Hematopoietic multipotent progenitor cell treated with erythropoietin and hydrocortisone succinate and interleukin-3 and kit ligand, for 4 days (in vitro differentiated cells): ENCODE measurements around the gene ARRB1.
A peak's percentile ranks its signal among the peaks of the same experiment; 100 is the strongest.
"Not testable (repeated sequence)": the region's sequence is repeated elsewhere in the genome, so short reads cannot be mapped to it uniquely, and the experiment has no call there.

Experiments used
- DNase-seq: peaks from one replicate; pipeline ENCODE4 v3.0.0-alpha.2; 2015

Gene ARRB1

DNA sequence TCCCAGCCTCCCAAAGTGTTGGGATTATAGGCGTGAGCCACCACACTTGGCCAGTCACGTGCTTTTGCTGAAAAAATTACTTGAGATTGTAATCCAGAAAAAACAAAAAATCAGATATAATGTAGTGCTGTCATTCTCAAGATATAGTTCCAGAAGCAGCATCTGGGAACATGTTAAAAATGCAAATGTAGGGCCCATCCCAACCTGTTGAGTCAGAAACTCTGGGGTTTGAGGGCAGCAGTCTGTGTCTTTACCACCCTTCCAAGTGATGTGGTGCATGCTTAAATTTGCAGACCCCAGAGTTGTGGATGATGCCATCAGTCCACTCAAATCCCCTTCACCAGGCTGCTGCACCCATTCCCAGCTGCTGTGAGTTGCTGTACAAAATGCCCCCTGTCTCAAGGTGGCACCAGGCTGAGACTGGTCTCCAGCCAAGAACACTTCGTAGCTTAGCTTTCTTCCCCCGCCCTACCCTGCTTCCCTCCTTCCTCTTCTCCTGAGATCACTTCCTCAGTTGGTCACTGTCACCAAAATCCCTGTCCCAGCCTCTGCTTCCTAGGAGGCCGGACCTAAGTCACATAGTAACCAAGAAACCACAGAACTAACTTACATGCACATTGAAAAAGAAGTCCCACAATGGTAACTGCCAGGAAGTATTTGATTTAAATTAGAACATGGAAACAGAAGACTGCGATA, 18.2 kb upstream of the ARRB1 start:
- DNase-seq = peak; percentile 88

GRCh38 chr11:75366826-75367225, 15.4 kb upstream of the ARRB1 start:
- peak; percentile 56 for DNase-seq

DNA sequence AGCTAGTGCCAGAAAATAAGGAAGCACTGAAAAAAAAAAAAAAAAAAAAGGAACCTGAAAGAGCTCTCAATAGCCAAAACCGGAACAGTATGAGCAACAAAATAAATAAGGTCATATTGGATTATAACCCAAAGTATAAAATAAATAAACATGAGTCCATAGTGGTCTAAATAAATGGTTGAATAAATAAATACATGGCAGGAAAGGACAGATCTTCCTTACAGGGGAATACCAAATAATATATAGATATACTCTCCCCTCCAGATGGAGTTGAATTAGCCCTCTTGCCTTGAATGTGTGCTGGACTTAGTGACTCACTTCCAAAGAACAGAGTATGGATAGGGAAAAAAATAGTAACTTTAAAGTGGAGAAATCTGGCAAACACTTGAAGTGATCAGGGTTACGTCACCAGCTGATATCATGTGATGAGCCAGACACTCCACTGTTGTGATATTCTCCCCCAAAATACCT, 14.3 kb upstream of the ARRB1 start:
- peak; percentile 81 for DNase-seq

DNA sequence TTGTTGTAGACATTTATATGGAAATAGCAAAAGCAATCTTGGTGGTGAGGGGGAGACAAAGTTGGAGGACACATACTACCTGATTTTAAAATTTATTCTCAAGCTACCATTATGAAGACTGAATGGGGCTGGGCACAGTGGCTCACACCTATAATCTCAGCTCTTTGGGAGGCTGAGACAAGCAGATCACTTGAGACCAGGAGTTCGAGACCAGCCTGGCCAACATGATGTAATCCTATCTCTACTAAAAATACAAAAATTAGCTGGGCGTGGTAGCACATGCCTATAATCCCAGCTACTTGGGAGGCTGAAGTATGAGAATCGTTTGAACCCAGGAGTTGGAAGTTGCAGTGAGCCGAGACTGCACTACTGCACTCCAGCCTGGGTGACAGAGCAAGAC, 10.8 kb upstream of the ARRB1 start:
- not testable (repeated sequence) for DNase-seq

- no peak for DNase-seq
These were observed 5.2 kb upstream of the ARRB1 start for GRCh38 chr11:75356613-75357012.

DNA sequence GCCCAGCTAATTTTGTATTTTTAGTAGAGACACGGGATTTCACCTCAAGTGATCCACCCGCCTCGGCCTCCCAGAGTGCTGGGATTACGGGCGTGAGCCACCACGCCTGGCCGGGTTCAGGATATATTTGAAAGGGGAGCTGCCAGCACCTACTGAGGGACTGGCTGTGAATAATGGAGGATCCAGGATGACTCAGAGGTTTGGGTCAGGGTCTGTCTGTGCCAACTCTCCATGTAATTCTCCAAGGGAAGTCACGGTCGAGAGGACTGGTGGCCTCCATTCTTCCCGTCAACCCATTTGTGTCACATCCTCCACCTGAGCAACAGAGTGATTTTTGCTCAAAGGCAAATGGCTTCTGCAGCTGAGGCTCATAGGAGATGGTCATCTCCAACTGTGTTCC, 3.6 kb upstream of the ARRB1 start:
- no peak for DNase-seq

GRCh38 chr11:75352588-75353206, 1.2 kb upstream of the ARRB1 start:
- DNase-seq = peak; percentile 32

GRCh38 chr11:75351791-75352587, 528 bp upstream of the ARRB1 start:
- DNase-seq = peak; percentile 98

DNA sequence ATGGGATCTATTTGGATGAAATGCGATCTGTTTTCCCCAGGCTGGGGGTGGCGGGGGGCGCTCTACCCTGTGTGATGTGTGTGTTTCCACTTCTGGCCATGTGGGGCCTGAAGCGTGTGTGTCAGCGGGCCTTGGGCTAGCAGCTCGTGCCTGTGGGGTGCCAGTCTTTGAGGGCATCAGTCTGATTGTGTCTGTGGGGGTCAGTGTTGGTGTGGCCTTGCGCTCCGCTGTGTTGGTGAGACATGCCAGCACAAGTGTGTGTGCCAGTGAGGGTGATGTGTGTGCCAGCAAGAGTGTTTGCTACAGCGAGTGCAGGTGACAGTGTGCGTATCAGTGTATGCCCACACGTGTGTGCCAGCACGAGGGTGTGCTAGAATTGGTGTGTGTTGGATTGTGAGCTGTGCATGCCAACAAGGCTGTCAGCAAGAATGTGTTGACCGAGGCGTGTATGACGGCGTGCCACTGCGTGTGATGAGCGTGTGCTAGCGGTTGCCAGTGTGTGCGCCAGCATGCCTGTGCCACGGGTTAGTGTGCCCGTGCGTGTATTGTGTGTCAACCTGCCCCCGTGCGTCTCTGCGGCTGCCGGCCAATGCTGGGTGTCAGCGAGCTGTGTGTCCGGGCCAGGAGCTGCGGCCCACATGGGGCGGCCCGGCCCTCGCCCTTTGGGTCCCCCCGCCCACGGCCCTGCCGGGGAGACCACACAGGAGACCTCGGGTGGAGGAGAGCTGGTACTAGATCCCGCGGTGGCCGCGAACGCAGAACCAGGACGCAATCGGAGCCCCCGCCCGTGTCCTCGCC, 519 bp downstream of the ARRB1 start:
- peak; percentile 85 for DNase-seq

DNA sequence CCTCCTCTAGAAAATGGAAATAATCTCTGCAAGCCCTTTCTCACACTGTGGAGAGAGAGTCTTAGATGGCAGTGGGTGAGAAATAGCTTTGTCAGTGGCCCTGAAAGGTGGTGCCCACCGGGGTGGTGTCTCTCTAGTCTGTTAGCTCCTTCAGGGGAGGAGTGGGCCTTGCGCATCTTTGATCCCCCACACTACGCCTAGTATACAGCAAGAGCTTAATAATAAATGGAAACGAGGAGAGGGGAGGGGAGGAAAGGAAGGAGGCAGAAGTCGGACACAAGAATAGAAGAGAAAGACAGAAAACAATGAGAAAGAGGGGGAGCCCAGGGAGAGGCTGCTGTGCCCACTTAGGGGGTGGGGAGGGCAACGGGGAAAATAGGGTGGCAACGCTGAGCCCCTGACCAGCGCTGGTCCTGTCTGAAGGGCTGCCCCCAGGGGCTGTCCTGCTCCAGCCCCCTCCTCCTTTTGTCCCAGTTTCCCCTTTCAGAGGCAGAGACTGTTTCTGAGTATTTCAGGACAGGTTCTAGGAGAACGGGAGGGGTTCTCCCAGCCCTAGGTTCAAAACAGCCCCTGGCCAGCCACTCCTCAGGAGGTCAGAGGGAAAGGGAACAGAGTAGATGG, 1.2 kb downstream of the ARRB1 start:
- DNase-seq = no peak

GRCh38 chr11:75349521-75350116, 1.8 kb downstream of the ARRB1 start:
- DNase-seq = peak; percentile 38

- DNase-seq = peak; percentile 73
These were observed 3.5 kb downstream of the ARRB1 start for GRCh38 chr11:75347781-75348566.

DNA sequence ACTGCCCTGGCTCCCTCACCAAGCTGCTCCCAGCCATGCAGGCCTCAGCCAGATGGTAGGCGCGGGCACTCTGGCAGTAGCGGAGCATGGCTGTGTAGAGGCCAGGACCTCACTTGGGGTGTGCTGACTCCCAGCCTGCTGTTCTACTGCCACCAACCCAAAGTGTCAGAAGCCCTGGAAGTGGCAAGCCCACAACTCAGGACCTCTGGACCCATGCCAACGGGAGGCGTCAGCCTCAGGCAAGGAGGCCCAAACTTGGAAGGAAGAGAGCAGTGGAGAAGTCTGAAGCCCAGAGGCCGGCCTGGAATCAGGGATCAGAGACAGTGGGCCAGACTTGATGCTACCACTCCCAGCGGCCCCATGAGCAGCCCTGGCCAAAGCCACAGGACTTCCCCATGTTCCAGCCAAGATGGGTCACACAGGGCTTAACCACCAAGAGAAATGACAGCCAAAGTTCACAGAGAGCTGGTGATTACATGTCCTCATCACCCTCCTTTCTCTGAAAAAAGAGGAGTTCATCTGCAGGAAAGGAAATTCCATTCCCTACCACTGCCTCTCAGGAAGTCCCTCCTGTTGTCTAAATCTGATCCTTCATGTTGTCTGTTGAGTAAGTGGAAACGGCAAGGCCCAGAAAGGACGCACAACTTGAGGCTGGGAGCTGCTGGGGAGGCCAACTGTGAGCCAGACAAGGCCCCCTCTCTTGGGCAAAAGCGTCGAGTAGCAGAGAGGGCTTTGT, 4.4 kb downstream of the ARRB1 start:
- peak; percentile 55 for DNase-seq

DNA sequence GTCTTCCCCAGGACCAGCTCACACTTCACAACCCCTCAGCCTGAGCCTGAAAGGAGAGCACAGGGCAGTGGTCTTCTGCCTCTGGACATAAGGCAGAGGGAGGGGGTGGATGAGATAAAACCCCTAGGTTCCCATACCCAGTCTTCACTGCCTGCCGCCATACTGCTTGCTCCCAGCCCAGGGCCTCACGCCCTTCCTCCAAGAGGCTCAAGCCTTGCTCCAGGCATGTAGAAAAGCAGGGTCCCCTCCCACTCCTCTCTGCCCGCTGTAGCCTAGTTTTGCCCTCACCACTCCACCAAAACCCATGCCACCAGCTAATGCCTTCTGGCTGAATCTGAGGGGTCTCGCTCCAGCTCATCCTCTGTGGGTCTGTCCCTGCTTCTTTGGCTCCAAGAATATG, 5.2 kb downstream of the ARRB1 start:
- DNase-seq = no peak

DNA sequence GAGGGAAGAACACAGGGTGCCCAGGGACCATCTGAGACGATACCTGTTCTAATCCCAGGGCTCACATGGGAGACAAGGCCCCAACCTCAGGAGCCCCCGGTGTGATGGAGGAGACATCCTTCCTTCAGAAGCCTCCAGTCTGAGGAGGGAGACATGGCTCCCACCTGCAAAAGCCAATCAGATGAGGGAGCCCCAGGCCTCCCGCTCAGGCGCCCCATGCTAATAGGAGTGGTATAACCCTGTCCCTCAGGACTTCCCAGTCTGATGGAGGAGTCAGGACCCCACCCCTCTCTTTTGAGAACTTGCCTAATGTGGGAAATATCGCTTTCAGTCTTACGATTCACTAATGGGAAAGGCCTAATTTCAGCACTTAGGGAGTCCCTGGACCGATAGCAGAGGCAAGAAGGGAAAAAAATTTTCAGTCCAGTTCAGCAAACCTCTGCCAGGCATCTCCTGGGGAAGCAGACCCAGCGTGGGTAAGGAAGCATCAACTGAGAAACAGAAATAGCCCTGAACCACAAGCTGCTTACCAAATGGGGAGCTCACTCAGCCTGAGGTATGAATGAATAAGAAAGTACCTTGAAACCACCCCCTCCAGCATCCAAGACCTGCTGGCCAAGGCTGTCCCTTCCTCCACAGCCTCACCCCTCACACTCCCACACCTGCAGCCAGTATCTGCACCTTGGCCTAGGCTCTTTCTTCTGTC, 5.9 kb downstream of the ARRB1 start:
- no peak for DNase-seq

DNA sequence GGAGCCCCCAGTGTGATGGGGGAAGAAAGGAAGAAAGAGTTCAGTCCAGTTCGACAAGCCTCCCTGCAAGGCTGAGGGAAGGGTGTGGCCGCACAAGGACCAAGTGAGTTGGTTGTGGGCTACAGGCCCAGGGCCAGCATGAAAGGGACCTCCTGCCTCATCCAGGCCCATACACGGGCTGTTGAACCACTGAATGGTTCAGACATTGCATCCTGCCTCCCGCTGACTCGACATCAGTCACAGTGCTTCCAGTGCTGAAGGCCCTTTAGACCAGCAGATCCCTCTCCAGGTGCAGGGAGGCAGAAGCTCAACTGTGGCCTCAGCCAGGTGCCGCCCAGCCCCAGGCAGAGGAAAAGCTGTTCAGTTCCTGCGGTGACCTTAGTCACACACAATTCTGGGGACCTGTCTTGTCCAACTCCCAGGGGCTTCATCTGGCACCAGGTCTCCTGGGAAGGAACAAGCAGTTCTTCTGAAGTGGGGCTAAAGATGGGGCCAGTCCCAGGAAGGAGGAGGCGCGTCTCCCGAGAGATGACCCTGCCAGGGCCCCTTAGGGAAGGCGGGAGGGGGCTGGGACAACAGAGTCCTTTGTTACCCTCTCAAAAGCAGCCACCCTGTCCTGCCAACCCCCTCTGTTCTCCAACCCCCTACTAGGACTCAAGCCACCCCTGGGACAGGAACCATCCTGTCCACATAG, 6.6 kb downstream of the ARRB1 start:
- no peak for DNase-seq

DNA sequence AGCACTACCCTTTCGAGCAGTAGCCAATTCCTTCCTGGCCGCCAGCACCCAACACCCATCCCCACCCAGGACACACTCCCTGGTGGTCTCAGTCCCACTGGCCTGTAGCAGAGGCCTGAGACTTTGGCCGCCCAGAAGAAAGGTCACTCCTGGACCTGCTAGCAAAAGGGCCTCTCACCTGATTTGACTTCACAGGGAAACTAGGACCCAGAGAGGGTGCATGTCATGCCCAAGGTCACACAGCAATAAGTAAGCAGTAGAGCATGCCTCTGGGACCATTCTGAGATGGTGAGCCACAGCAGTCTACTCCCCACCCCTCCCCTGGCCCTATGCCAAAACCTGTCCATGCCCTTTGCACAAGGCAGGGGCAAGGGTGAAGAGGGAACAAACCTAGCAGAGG, 7.3 kb downstream of the ARRB1 start:
- DNase-seq = peak; percentile 48

DNA sequence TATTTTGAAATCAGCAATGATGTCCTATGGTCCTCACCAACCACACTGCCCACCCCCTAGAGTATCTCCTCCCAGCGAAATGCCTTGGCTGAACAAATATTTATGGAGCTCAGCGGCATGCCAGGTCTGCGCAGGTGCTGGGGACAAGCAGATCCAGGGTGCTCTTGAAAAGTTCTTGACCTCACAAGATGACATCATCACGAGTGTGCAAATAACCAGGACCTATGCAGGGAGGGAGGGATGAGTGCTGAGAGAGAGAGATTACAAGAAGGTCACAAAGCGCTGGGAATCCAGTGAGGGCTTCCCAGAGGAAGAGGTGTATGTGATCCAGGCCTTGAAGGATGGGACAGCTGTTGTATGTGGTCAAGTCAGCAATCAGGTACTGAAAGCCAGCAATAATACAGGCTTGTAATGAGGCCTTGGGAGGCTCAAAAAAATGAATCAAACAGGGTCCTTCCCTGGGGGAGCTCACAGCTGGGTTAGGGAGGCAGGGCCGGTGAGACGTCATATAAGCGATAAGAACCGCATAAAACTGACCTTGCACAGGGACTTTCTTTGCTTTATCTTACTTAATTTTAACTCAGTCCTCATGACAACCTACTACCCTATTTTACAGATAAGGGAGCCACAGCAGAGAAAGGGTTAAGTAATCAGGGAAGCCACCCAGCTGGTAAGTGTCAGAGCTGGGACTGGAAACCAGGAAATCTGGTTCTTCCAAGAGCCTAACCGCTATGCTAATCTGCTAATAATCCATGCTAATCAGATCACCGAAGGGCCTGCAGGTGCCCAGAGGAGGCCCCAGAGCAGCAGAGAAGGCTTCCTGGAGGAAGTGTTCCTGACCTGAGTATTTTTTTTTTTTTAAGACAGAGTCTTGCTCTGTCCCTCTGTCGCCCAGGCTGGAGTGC, 8.2 kb downstream of the ARRB1 start:
- DNase-seq = peak; percentile 87
